Smooth muscle cell (in vitro differentiated cells): ENCODE measurements around the gene HOXC10. TPM values are rescaled to one million over a fixed set of nuclear protein-coding genes. Genes with fewer than 3 reads are reported as not detected.

ENCODE experiments used
- DNase-seq: peaks from one replicate; lab custom pipeline; 2025; ENCODE audit not compliant: unreplicated experiment; lab: John Stamatoyannopoulos, UW
- H2AFZ ChIP-seq: fragments of 200-600 bp; sonication (generic); 2 replicates; pipeline ENCODE4 v1.6.0; 2016; ENCODE audit warnings: antibody characterized with exemption, low read depth, mild to moderate bottlenecking
- H3F3A ChIP-seq: fragments of 200-600 bp; sonication (generic); 2 replicates; pipeline ENCODE4 v1.6.0; 2017; ENCODE audit warnings: antibody characterized with exemption, low read depth
- H3K27ac ChIP-seq: fragments of 200-600 bp; sonication (generic); 2 replicates; pipeline ENCODE4 v1.5.1; 2016; ENCODE audit warnings: low read depth, mild to moderate bottlenecking
- H3K27me3 ChIP-seq: fragments of 200-600 bp; sonication (generic); 2 replicates; pipeline ENCODE4 v1.6.1; 2016; ENCODE audit warnings: low read depth, mild to moderate bottlenecking
- H3K36me3 ChIP-seq: fragments of 200-600 bp; sonication (generic); 2 replicates; pipeline ENCODE4 v1.5.1; 2016; ENCODE audit warnings: low read depth
- H3K4me1 ChIP-seq: fragments of 200-600 bp; sonication (generic); 2 replicates; pipeline ENCODE4 v1.5.1; 2016; ENCODE audit warnings: low read depth
- H3K4me2 ChIP-seq: fragments of 200-600 bp; sonication (generic); 2 replicates; pipeline ENCODE4 v1.6.0; 2016; ENCODE audit warnings: mild to moderate bottlenecking
- H3K4me3 ChIP-seq: fragments of 200-600 bp; sonication (generic); 2 replicates; pipeline ENCODE4 v1.5.1; 2016; ENCODE audit warnings: mild to moderate bottlenecking
- H3K79me2 ChIP-seq: fragments of 200-600 bp; sonication (generic); 2 replicates; pipeline ENCODE4 v1.6.0; 2016; ENCODE audit warnings: low read depth, mild to moderate bottlenecking
- H3K9ac ChIP-seq: fragments of 200-600 bp; sonication (generic); 2 replicates; pipeline ENCODE4 v1.6.0; 2016; ENCODE audit warnings: low read depth
- H3K9me3 ChIP-seq: fragments of 200-600 bp; sonication (generic); replicated peaks from 2 replicates; pipeline ENCODE4 v1.5.1; 2016; ENCODE audit warnings: low read depth
- H4K20me1 ChIP-seq: fragments of 200-600 bp; sonication (generic); 2 replicates; pipeline ENCODE4 v1.6.0; 2016; ENCODE audit warnings: low read depth
- WGBS: methylation state at CpG from one replicate; pipeline ENCODE4 v1.1.7; 2016; ENCODE audit warnings: low lambda C conversion rate; 5-methylcytosine and 5-hydroxymethylcytosine counted together
- polyA plus RNA-seq: library from polyadenylated mRNA; unstranded; fragments of >200 nt; fragmentation: Nextera tagmentation; extraction: Ambion mirVana; gene quantifications from 2 replicates; pipeline ENCODE4 v1.2.1, GENCODE V29; 2016
- total RNA-seq: library from RNA; depleted of rRNA; stranded (reverse); fragments of >200 nt; gene quantifications from 2 replicates; pipeline ENCODE4 v1.2.3, GENCODE V29; 2014
- TF ChIP-seq, protein P1 (sequence below): fragments of 200-600 bp; sonication (generic); IDR thresholded peaks from 2 replicates; pipeline ENCODE4 v1.5.1; 2017; ENCODE audit warnings: borderline replicate concordance, mild to moderate bottlenecking, antibody characterized with exemption; ENCODE audit not compliant: insufficient read depth, poor library complexity, severe bottlenecking

HOXC10 gene
- total and polyA plus RNA-seq, 2 experiments from 2014 or later: 0.66 TPM; not detected in 1

DNA sequence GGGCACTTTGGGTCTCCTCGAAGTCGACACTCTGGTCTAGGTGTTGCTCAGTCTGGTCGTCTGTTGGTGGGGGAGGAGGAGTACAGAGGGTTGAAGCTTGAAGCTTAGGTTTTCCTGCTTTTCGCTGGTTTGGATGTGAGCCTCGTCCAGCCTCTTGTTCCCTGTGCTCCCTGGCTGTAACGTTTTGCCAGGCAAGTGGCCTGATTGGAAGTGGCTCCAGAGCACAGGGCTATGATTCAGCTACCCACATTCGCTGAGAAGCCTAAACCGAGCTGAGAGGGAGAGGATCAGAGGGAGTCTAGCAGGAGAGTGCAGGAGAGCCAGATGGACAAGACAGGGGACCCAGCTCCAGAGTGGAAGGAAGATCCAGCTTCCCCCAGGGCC lies 6.1 kb downstream of the HOXC10 start:
- DNase-seq: no peak
- H3F3A ChIP-seq: no peaks in the 10 kb centered on the region
- H3K4me2 ChIP-seq: no peak overlapping the region
- H4K20me1 ChIP-seq: no peaks in the 10 kb centered on the region
- WGBS: 14% methylated on average over 8 of the region's 8 CpGs
- H3K9me3 ChIP-seq: no peaks in the 10 kb centered on the region
- TF ChIP-seq, protein P1, sequence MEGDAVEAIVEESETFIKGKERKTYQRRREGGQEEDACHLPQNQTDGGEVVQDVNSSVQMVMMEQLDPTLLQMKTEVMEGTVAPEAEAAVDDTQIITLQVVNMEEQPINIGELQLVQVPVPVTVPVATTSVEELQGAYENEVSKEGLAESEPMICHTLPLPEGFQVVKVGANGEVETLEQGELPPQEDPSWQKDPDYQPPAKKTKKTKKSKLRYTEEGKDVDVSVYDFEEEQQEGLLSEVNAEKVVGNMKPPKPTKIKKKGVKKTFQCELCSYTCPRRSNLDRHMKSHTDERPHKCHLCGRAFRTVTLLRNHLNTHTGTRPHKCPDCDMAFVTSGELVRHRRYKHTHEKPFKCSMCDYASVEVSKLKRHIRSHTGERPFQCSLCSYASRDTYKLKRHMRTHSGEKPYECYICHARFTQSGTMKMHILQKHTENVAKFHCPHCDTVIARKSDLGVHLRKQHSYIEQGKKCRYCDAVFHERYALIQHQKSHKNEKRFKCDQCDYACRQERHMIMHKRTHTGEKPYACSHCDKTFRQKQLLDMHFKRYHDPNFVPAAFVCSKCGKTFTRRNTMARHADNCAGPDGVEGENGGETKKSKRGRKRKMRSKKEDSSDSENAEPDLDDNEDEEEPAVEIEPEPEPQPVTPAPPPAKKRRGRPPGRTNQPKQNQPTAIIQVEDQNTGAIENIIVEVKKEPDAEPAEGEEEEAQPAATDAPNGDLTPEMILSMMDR: no peak
- no peaks in the 10 kb centered on the region for H3K79me2 ChIP-seq
- no peak overlapping the region for H3K4me3 ChIP-seq
- peaks cover 100% of the 10 kb centered on the region for H3K27me3 ChIP-seq
- H3K27ac ChIP-seq: no peak overlapping the region
- no peaks in the 10 kb centered on the region for H3K36me3 ChIP-seq
- no peaks in the 10 kb centered on the region for H3K4me1 ChIP-seq
- H3K9ac ChIP-seq: no peak overlapping the region
- H2AFZ ChIP-seq: no peak overlapping the region

DNA sequence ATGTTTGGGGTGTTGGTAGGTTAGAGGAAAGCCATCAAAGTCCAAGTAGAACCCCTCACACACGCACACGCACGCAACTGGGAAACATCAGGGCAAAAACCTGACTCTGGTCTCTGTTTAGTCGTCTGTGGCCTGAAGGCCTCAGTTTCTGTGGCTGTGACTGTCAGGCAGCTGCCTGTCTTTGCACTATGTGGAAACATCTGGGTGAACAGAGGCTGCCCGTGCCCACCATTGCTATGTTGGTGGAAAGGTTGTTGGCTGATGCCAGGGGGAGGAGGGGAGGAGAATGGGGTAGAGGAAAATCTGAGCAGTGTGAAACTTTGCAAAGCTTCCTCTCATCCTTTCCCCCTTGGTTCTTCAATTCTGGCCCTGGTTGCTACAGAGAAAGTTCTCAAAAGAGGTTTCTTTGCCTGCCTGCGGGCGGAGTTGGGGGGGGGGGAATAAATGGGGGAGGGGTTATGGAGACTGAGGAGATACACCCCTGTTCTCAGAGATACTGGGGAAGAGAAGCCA lies 7.5 kb downstream of the HOXC10 start:
- Histone ChIP-seq H3K9ac (no peak overlapping the region), H3F3A (no peaks in the 10 kb centered on the region), H3K4me2 (no peak overlapping the region), H3K79me2 (no peaks in the 10 kb centered on the region), H3K9me3 (no peaks in the 10 kb centered on the region), H3K4me1 (no peaks in the 10 kb centered on the region), H3K27ac (no peak overlapping the region), H3K4me3 (no peak overlapping the region), H2AFZ (no peak overlapping the region), H3K27me3 (peaks cover 100% of the 10 kb centered on the region), H3K36me3 (no peaks in the 10 kb centered on the region), H4K20me1 (no peaks in the 10 kb centered on the region)
- no peak for DNase-seq
- 50% methylated on average over 7 of the region's 7 CpGs for WGBS
- TF ChIP-seq, protein P1: no peak

DNA sequence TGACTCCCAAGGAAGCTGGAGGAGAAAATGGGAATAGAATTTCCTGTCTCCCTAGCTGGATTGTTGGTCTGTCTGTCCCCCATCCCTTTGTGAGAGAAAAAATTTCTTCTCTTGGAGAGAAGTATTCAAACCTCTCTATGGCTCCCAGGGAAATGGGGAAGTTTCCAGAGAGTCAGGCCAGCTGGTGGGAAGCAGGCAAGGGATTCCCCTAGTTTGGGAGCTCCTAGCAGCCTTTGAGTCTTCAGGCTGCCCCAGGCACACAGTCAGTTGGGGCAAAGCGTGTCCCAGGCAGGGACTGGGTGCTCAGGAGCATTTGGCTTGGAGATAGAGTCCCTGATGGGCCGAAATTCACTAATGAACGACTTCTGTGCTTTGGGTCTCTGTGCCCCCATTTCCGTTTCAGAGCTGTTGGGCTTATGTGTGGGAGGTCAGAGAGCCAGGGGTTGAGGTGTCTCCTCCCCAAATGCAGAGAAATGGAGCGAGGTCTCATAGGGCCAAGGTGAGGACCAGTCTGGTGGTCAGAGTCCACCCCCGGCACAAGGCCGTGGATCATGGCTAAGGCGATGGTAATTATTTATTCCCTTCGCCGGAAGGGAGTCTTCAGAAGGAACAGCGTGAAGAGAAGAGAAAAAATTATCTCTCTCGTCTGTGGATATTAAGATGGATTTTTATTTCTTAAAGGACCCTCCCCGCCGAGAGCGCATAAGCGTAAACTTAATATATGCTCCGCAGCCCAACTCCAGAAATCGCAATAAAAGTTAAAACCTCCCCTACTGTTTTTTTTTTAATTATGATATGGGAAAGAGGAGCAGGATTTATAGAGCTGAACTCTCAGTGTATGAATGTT lies 8.4 kb downstream of the HOXC10 start:
- H3K79me2 ChIP-seq: no peaks in the 10 kb centered on the region
- no peaks in the 10 kb centered on the region for H3F3A ChIP-seq
- H4K20me1 ChIP-seq: no peaks in the 10 kb centered on the region
- no peak for DNase-seq
- H3K4me3 ChIP-seq: no peak overlapping the region
- H3K4me1 ChIP-seq: no peaks in the 10 kb centered on the region
- no peaks in the 10 kb centered on the region for H3K36me3 ChIP-seq
- H2AFZ ChIP-seq: no peak overlapping the region
- H3K9me3 ChIP-seq: no peaks in the 10 kb centered on the region
- TF ChIP-seq, protein P1: no peak
- 48% methylated on average over 18 of the region's 18 CpGs for WGBS
- peaks cover 100% of the 10 kb centered on the region for H3K27me3 ChIP-seq
- H3K4me2 ChIP-seq: no peak overlapping the region
- H3K9ac ChIP-seq: no peak overlapping the region
- no peak overlapping the region for H3K27ac ChIP-seq

DNA sequence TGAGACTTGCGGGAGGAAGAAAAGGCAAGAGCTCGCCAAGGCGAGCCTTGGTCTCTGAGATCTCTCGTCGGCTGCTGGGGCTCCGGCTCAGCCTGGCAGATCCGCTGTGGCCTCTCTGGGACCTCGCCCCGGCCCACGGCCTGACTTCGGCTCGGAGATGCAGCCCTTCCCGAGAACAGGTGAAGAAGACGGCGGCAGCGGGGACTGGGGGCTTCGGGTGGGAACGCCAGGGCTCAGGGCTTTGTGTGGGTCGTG lies 9.0 kb downstream of the HOXC10 start:
- Histone ChIP-seq H3K4me1 (no peaks in the 10 kb centered on the region), H4K20me1 (no peaks in the 10 kb centered on the region), H3K9ac (no peak overlapping the region), H3K4me3 (no peak overlapping the region), H3K27ac (no peak overlapping the region), H2AFZ (no peak overlapping the region), H3F3A (no peaks in the 10 kb centered on the region), H3K9me3 (no peaks in the 10 kb centered on the region), H3K36me3 (no peaks in the 10 kb centered on the region), H3K4me2 (peak overlapping the region; percentile 89), H3K79me2 (no peaks in the 10 kb centered on the region), H3K27me3 (peaks cover 100% of the 10 kb centered on the region)
- TF ChIP-seq, protein P1: no peak
- 13% methylated on average over 16 of the region's 19 CpGs for WGBS
- DNase-seq: no peak
